Lower lobe of right lung (tissue), 2 donors: ENCODE measurements around the gene PRDX5. TPM values are rescaled to one million over a fixed set of nuclear protein-coding genes. Genes with fewer than 3 reads are reported as not detected.
"Not testable (repeated sequence)": the region's sequence is repeated elsewhere in the genome, so short reads cannot be mapped to it uniquely, and the experiment has no call there.

Source experiments
- ATAC-seq, 2 donors: fragments of 200-7000 bp; cut with Tn5 transposase; one replicate each; pipeline ENCODE4 v1.9.1; 2020 to 2022; ENCODE audit warnings: mild to moderate bottlenecking in 2 of 2, moderate library complexity in 2 of 2
- DNase-seq: peaks from one replicate; pipeline ENCODE4 v3.0.0-alpha.2; 2020
- H3K27ac ChIP-seq: fragments of 200-600 bp; one replicate; pipeline ENCODE4 v1.8.0; 2022
- H3K27me3 ChIP-seq: fragments of 200-600 bp; one replicate; pipeline ENCODE4 v1.8.0; 2022; ENCODE audit warnings: low read depth
- H3K36me3 ChIP-seq: fragments of 200-600 bp; one replicate; pipeline ENCODE4 v1.8.0; 2022; ENCODE audit warnings: mild to moderate bottlenecking
- H3K4me1 ChIP-seq: fragments of 200-600 bp; one replicate; pipeline ENCODE4 v1.8.0; 2022
- H3K4me3 ChIP-seq: fragments of 200-600 bp; one replicate; pipeline ENCODE4 v1.8.0; 2022; ENCODE audit warnings: mild to moderate bottlenecking
- H3K9me3 ChIP-seq: fragments of 200-600 bp; one replicate; pipeline ENCODE4 v1.8.0; 2022
- CTCF ChIP-seq: fragments of 200-600 bp; IDR thresholded peaks from one replicate; pipeline ENCODE4 v1.8.0; 2022; ENCODE audit warnings: antibody characterized with exemption, mild to moderate bottlenecking
- intact Hi-C: fragments of 100-400 bp; cut with DNase I; formaldehyde crosslinking; loops from one replicate; pipeline ENCODE4 v1.11.0; 2022
- total RNA-seq: library from RNA; stranded (reverse); fragmentation: NEBNext Ultra II Directional; extraction: Animal tissue kit (Norgen Biotek cat#: 25700); gene quantifications from one replicate; pipeline ENCODE4 v1.2.1, GENCODE V29; 2021
- donor health status: DM: no; HTN: yes; CAD: no; lungs with severe emphysema.

PRDX5 gene
- total RNA-seq, 1 donor from 2014 or later, result 203 TPM

DNA sequence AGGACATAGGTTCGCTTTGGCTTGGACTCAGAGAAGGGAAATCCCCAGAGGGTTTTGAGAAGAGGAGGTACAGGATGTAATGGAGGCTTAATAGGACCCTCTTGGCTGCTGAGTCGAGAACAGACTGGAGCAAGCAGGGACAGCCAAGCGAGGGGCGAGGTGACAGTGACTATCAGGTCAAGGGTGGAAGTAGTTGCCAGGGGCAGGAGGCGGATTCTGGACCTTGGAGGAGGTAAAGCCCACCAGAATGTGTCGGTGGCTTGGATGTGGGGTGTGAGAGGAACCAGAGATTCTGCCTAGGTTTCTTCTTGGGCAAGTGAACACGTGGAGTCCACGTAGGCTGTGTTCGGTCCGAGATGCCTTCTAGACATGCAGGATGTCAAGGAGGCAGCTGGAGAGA is 5.0 kb upstream of the PRDX5 start:
- no peak for DNase-seq
- no peak for ATAC-seq
- intact Hi-C loops, result no loop called here
- Histone ChIP-seq H3K27ac (no peak overlapping the region), H3K4me1 (peaks cover 11% of the 10 kb centered on the region), H3K4me3 (no peak overlapping the region), H3K9me3 (no peaks in the 10 kb centered on the region), H3K36me3 (peaks cover 30% of the 10 kb centered on the region), H3K27me3 (no peaks in the 10 kb centered on the region)
- no peak for TF ChIP-seq CTCF

GRCh38 chr11:64313491-64314145 is 4.3 kb upstream of the PRDX5 start:
- no peaks in the 10 kb centered on the region for H3K9me3 ChIP-seq
- H3K4me1 ChIP-seq, result peaks cover 11% of the 10 kb centered on the region
- intact Hi-C loops, result no loop called here
- no peaks in the 10 kb centered on the region for H3K27me3 ChIP-seq
- H3K36me3 ChIP-seq, result peaks cover 28% of the 10 kb centered on the region
- ATAC-seq (no peak), DNase-seq (no peak)
- peak overlapping the region; percentile 41 for H3K27ac ChIP-seq
- no peak for TF ChIP-seq CTCF
- H3K4me3 ChIP-seq, result no peak overlapping the region

- intact Hi-C loops, result no loop called here
- Histone ChIP-seq H3K9me3 (no peaks in the 10 kb centered on the region), H3K4me3 (no peak overlapping the region), H3K27ac (peak overlapping the region; percentile 41), H3K4me1 (peaks cover 17% of the 10 kb centered on the region), H3K36me3 (peaks cover 28% of the 10 kb centered on the region), H3K27me3 (no peaks in the 10 kb centered on the region)
- no peak for DNase-seq
- no peak for TF ChIP-seq CTCF
- no peak for ATAC-seq
Observed at GRCh38 chr11:64314146-64314804, 3.6 kb upstream of the PRDX5 start.

DNA sequence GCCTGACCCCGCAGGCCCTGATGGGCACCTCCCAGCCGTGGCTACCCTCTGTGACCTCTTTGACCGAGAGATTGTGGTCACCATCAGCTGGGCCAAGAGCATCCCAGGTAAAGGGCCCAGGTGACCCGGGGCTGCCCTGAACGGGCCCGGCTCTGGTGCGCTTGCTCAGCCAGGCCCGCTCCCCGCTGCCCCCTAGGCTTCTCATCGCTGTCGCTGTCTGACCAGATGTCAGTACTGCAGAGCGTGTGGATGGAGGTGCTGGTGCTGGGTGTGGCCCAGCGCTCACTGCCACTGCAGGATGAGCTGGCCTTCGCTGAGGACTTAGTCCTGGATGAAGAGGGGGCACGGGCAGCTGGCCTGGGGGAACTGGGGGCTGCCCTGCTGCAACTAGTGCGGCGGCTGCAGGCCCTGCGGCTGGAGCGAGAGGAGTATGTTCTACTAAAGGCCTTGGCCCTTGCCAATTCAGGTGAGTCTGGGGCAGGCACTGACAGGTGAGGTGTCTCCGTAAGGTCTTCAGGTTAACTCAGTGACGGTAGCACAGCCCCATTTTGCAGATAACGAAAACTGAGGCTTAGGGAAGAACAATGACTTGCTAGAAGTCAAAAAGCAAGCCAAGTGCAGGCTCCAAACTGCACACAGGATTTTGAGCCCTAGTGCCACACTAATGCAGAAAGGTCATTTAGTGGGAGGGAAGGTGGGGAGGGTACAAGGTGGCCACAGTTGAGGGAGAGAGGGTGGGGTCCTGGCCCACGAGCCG is 2.9 kb upstream of the PRDX5 start:
- no peak for DNase-seq
- H3K27ac ChIP-seq, result no peak overlapping the region
- H3K4me1 ChIP-seq, result peaks cover 22% of the 10 kb centered on the region

DNA sequence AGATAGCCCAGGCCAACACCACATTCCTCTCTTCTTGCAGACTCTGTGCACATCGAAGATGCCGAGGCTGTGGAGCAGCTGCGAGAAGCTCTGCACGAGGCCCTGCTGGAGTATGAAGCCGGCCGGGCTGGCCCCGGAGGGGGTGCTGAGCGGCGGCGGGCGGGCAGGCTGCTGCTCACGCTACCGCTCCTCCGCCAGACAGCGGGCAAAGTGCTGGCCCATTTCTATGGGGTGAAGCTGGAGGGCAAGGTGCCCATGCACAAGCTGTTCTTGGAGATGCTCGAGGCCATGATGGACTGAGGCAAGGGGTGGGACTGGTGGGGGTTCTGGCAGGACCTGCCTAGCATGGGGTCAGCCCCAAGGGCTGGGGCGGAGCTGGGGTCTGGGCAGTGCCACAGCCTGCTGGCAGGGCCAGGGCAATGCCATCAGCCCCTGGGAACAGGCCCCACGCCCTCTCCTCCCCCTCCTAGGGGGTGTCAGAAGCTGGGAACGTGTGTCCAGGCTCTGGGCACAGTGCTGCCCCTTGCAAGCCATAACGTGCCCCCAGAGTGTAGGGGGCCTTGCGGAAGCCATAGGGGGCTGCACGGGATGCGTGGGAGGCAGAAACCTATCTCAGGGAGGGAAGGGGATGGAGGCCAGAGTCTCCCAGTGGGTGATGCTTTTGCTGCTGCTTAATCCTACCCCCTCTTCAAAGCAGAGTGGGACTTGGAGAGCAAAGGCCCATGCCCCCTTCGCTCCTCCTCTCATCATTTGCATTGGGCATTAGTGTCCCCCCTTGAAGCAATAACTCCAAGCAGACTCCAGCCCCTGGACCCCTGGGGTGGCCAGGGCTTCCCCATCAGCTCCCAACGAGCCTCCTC is 2.0 kb upstream of the PRDX5 start:
- Histone ChIP-seq H3K4me3 (peak overlapping the region; percentile 92), H3K27ac (peak overlapping the region; percentile 100), H3K4me1 (peaks cover 22% of the 10 kb centered on the region), H3K36me3 (peaks cover 33% of the 10 kb centered on the region)
- intact Hi-C loops, H3K9me3 ChIP-seq, DNase-seq, ATAC-seq, H3K27me3 ChIP-seq: not testable (repeated sequence)

More for the DNA sequence above, 2.9 kb upstream of the PRDX5 start:
- no peak for ATAC-seq
- H3K9me3 ChIP-seq, result no peaks in the 10 kb centered on the region
- H3K27me3 ChIP-seq, result no peaks in the 10 kb centered on the region
- no peak overlapping the region for H3K4me3 ChIP-seq
- H3K36me3 ChIP-seq, result peaks cover 28% of the 10 kb centered on the region
- no peak for TF ChIP-seq CTCF
- intact Hi-C loops, result no loop called here
